HEK293 (cell line): ENCODE measurements around the gene CDK2.

Source experiments
- IKZF3 ChIP-seq: fragments of 450-650 bp; IDR thresholded peaks from 2 replicates; pipeline ENCODE4 v1.5.0; 2018; ENCODE audit warnings: missing biosample characterization, mild to moderate bottlenecking, missing genetic modification characterization, moderate library complexity
- KLF1 ChIP-seq: fragments of 450-650 bp; formaldehyde crosslinking; IDR thresholded peaks from 2 replicates; pipeline ENCODE4 v1.5.1; 2016; ENCODE audit warnings: missing biosample characterization, missing genetic modification characterization
- MZF1 ChIP-seq: fragments of 450-650 bp; formaldehyde crosslinking; IDR thresholded peaks from 2 replicates; pipeline ENCODE4 v1.5.1; 2017; ENCODE audit warnings: missing biosample characterization, missing genetic modification characterization, borderline replicate concordance
- SP3 ChIP-seq: fragments of 450-650 bp; formaldehyde crosslinking; IDR thresholded peaks from 2 replicates; pipeline ENCODE4 v1.5.1; 2016; ENCODE audit warnings: missing biosample characterization, missing genetic modification characterization
- TRIM28 ChIP-seq: IDR thresholded peaks from 2 replicates; pipeline ENCODE4 v1.6.1; 2011; ENCODE audit warnings: low read length, control low read depth, borderline replicate concordance
- ZNF121 ChIP-seq: fragments of 450-650 bp; formaldehyde crosslinking; IDR thresholded peaks from 2 replicates; pipeline ENCODE4 v1.5.1; 2016; ENCODE audit warnings: missing biosample characterization, missing genetic modification characterization
- ZNF155 ChIP-seq: fragments of 450-650 bp; formaldehyde crosslinking; IDR thresholded peaks from 2 replicates; pipeline ENCODE4 v1.5.1; 2016; ENCODE audit warnings: missing biosample characterization, missing genetic modification characterization
- ZNF2 ChIP-seq: fragments of 450-650 bp; formaldehyde crosslinking; IDR thresholded peaks from 2 replicates; pipeline ENCODE4 v1.5.1; 2016; ENCODE audit warnings: missing biosample characterization, missing genetic modification characterization
- ZNF202 ChIP-seq: fragments of 450-650 bp; formaldehyde crosslinking; IDR thresholded peaks from 2 replicates; pipeline ENCODE4 v1.5.1; 2016; ENCODE audit warnings: missing biosample characterization, missing genetic modification characterization, borderline replicate concordance
- ZNF23 ChIP-seq: fragments of 450-650 bp; formaldehyde crosslinking; IDR thresholded peaks from 2 replicates; pipeline ENCODE4 v1.5.1; 2016; ENCODE audit warnings: missing biosample characterization, missing genetic modification characterization, borderline replicate concordance
- ZNF394 ChIP-seq: fragments of 450-650 bp; formaldehyde crosslinking; IDR thresholded peaks from 2 replicates; pipeline ENCODE4 v1.5.1; 2016; ENCODE audit warnings: missing biosample characterization, missing genetic modification characterization, mild to moderate bottlenecking, moderate library complexity, borderline replicate concordance
- ZNF555 ChIP-seq: fragments of 450-650 bp; formaldehyde crosslinking; conservative IDR thresholded peaks from 2 replicates; pipeline ENCODE4 v1.5.1; 2017; ENCODE audit warnings: missing biosample characterization, mild to moderate bottlenecking, missing genetic modification characterization, inconsistent platforms
- ZNF560 ChIP-seq: fragments of 450-650 bp; formaldehyde crosslinking; IDR thresholded peaks from 2 replicates; pipeline ENCODE4 v1.5.1; 2017; ENCODE audit warnings: missing biosample characterization, missing genetic modification characterization, borderline replicate concordance
- ZNF626 ChIP-seq: fragments of 450-650 bp; sonication (Bioruptor Pico); formaldehyde crosslinking; IDR thresholded peaks from 2 replicates; pipeline ENCODE4 v1.5.1; 2018; ENCODE audit warnings: missing biosample characterization, missing genetic modification characterization, inconsistent platforms
- ZNF777 ChIP-seq: fragments of 450-650 bp; formaldehyde crosslinking; IDR thresholded peaks from 2 replicates; pipeline ENCODE4 v1.5.1; 2017; ENCODE audit warnings: missing biosample characterization, missing genetic modification characterization, borderline replicate concordance
- ZNF785 ChIP-seq: fragments of 450-650 bp; formaldehyde crosslinking; IDR thresholded peaks from 2 replicates; pipeline ENCODE4 v1.5.1; 2016; ENCODE audit warnings: missing biosample characterization, missing genetic modification characterization
- ZNF792 ChIP-seq: fragments of 450-650 bp; formaldehyde crosslinking; IDR thresholded peaks from 2 replicates; pipeline ENCODE4 v1.5.1; 2016; ENCODE audit warnings: missing biosample characterization, missing genetic modification characterization
- ZNF843 ChIP-seq: fragments of 450-650 bp; formaldehyde crosslinking; IDR thresholded peaks from 2 replicates; pipeline ENCODE4 v1.5.1; 2016; ENCODE audit warnings: missing biosample characterization, missing genetic modification characterization
- TF ChIP-seq, protein P1 (sequence below): IDR thresholded peaks from 2 replicates; pipeline ENCODE4 v1.6.1; 2011; ENCODE audit warnings: mild to moderate bottlenecking, low read depth, low read length, borderline replicate concordance
- TF ChIP-seq, protein P2 (sequence below): fragments of 450-650 bp; formaldehyde crosslinking; IDR thresholded peaks from 2 replicates; pipeline ENCODE4 v1.5.1; 2016; ENCODE audit warnings: missing biosample characterization, missing genetic modification characterization
- TF ChIP-seq, protein P3 (sequence below): fragments of 450-650 bp; formaldehyde crosslinking; IDR thresholded peaks from 2 replicates; pipeline ENCODE4 v1.5.1; 2016; ENCODE audit warnings: missing biosample characterization, missing genetic modification characterization
- TF ChIP-seq, protein P4 (sequence below): fragments of 450-650 bp; formaldehyde crosslinking; IDR thresholded peaks from 2 replicates; pipeline ENCODE4 v1.5.1; 2017; ENCODE audit warnings: missing biosample characterization, missing genetic modification characterization
- TF ChIP-seq, protein P5 (sequence below): fragments of 450-650 bp; formaldehyde crosslinking; conservative IDR thresholded peaks from 2 replicates; pipeline ENCODE4 v1.5.1; 2016; ENCODE audit warnings: low read depth, missing biosample characterization, missing genetic modification characterization
- TF ChIP-seq, protein P6 (sequence below): fragments of 450-650 bp; formaldehyde crosslinking; IDR thresholded peaks from 2 replicates; pipeline ENCODE4 v1.5.1; 2016; ENCODE audit warnings: missing biosample characterization, missing genetic modification characterization

CDK2 gene

DNA sequence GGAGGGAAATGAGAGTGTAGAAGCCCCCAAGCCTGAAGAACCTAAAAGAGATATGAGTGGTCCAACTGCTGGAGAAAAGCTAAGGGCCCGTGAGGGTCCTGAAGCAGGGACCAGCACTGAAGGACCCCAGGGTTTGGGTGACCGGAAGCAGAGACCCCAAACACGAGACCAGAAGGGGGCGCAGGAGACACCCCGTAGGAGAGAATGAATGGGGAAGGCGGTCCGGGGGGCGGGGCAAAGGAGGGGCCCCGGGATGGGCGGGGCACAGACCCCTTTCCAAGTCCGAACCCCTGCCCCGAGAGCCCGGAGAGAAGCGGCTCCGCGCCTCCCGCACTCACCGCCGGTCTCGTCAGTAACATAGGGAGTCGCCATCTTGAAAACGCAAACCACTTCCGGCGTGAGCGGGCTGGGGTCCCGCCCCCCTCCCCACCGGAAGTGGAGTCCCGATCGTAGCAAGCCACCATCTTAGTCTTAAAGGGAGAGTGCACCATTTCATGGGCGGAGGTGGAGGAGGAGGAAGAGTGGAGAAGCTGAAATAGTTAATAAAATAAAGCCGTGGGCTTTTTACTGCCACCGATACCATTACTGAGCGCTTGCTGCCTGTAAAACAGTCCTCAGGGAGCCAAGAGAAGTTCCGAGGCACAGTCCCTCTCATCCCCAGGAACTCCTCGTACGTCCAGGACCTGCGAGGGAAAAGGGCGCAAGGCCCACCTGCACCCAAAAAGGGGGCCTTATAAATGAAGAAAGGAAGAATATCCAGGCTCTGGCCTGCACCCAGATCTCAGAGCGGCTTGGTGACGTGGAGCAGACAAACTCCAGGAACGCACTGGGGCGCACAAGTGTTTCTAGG lies 39.7 kb upstream of the CDK2 start (continued):
- TF ChIP-seq ZNF555 (tag by site-specific recombination) (no peak), ZNF785 (tag by site-specific recombination) (no peak), TRIM28 (no peak), ZNF2 (tag by site-specific recombination) (peak; percentile 57; the same call in 1 of the 2 replicates), KLF1 (tag by site-specific recombination) (0 out of 2 replicates have a peak, but pooled peaks have one; percentile 21), SP3 (tag by site-specific recombination) (peak; percentile 96), ZNF560 (no peak), IKZF3 (tag by site-specific recombination) (no peak), ZNF23 (tag by site-specific recombination) (no peak), ZNF843 (peak; percentile 48; the same call in 1 of the 2 replicates), ZNF121 (peak; percentile 95), ZNF777 (tag by site-specific recombination) (no peak; the same call in 1 of the 2 replicates), ZNF394 (peak; percentile 76; the same call in 1 of the 2 replicates), ZNF792 (tag by site-specific recombination) (no peak), ZNF626 (no peak), ZNF202 (tag by site-specific recombination) (no peak), MZF1 (tag by site-specific recombination) (no peak), ZNF155 (tag by site-specific recombination) (no peak)
- TF ChIP-seq, protein P1, sequence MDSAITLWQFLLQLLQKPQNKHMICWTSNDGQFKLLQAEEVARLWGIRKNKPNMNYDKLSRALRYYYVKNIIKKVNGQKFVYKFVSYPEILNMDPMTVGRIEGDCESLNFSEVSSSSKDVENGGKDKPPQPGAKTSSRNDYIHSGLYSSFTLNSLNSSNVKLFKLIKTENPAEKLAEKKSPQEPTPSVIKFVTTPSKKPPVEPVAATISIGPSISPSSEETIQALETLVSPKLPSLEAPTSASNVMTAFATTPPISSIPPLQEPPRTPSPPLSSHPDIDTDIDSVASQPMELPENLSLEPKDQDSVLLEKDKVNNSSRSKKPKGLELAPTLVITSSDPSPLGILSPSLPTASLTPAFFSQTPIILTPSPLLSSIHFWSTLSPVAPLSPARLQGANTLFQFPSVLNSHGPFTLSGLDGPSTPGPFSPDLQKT, result peak; percentile 66; the same call in 1 of the 2 replicates
- TF ChIP-seq, protein P2, sequence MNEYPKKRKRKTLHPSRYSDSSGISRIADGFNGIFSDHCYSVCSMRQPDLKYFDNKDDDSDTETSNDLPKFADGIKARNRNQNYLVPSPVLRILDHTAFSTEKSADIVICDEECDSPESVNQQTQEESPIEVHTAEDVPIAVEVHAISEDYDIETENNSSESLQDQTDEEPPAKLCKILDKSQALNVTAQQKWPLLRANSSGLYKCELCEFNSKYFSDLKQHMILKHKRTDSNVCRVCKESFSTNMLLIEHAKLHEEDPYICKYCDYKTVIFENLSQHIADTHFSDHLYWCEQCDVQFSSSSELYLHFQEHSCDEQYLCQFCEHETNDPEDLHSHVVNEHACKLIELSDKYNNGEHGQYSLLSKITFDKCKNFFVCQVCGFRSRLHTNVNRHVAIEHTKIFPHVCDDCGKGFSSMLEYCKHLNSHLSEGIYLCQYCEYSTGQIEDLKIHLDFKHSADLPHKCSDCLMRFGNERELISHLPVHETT (tag by site-specific recombination), result peak; percentile 78
- TF ChIP-seq, protein P3, sequence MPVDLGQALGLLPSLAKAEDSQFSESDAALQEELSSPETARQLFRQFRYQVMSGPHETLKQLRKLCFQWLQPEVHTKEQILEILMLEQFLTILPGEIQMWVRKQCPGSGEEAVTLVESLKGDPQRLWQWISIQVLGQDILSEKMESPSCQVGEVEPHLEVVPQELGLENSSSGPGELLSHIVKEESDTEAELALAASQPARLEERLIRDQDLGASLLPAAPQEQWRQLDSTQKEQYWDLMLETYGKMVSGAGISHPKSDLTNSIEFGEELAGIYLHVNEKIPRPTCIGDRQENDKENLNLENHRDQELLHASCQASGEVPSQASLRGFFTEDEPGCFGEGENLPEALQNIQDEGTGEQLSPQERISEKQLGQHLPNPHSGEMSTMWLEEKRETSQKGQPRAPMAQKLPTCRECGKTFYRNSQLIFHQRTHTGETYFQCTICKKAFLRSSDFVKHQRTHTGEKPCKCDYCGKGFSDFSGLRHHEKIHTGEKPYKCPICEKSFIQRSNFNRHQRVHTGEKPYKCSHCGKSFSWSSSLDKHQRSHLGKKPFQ (tag by site-specific recombination), result no peak
- TF ChIP-seq, protein P4, sequence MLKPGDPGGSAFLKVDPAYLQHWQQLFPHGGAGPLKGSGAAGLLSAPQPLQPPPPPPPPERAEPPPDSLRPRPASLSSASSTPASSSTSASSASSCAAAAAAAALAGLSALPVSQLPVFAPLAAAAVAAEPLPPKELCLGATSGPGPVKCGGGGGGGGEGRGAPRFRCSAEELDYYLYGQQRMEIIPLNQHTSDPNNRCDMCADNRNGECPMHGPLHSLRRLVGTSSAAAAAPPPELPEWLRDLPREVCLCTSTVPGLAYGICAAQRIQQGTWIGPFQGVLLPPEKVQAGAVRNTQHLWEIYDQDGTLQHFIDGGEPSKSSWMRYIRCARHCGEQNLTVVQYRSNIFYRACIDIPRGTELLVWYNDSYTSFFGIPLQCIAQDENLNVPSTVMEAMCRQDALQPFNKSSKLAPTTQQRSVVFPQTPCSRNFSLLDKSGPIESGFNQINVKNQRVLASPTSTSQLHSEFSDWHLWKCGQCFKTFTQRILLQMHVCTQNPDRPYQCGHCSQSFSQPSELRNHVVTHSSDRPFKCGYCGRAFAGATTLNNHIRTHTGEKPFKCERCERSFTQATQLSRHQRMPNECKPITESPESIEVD, result no peak
- TF ChIP-seq, protein P5, sequence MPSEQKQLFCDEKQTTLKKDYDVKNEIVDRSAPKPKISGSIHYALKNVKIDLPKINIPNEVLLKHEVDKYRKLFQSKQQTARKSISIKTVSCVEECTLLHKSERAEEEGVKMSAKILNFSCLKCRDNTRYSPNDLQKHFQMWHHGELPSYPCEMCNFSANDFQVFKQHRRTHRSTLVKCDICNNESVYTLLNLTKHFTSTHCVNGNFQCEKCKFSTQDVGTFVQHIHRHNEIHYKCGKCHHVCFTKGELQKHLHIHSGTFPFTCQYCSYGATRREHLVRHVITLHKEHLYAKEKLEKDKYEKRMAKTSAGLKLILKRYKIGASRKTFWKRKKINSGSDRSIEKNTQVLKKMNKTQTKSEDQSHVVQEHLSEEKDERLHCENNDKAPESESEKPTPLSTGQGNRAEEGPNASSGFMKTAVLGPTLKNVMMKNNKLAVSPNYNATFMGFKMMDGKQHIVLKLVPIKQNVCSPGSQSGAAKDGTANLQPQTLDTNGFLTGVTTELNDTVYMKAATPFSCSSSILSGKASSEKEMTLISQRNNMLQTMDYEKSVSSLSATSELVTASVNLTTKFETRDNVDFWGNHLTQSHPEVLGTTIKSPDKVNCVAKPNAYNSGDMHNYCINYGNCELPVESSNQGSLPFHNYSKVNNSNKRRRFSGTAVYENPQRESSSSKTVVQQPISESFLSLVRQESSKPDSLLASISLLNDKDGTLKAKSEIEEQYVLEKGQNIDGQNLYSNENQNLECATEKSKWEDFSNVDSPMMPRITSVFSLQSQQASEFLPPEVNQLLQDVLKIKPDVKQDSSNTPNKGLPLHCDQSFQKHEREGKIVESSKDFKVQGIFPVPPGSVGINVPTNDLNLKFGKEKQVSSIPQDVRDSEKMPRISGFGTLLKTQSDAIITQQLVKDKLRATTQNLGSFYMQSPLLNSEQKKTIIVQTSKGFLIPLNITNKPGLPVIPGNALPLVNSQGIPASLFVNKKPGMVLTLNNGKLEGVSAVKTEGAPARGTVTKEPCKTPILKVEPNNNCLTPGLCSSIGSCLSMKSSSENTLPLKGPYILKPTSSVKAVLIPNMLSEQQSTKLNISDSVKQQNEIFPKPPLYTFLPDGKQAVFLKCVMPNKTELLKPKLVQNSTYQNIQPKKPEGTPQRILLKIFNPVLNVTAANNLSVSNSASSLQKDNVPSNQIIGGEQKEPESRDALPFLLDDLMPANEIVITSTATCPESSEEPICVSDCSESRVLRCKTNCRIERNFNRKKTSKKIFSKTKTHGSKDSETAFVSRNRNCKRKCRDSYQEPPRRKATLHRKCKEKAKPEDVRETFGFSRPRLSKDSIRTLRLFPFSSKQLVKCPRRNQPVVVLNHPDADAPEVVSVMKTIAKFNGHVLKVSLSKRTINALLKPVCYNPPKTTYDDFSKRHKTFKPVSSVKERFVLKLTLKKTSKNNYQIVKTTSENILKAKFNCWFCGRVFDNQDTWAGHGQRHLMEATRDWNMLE (tag by site-specific recombination), result peak; percentile 77
- TF ChIP-seq, protein P6, sequence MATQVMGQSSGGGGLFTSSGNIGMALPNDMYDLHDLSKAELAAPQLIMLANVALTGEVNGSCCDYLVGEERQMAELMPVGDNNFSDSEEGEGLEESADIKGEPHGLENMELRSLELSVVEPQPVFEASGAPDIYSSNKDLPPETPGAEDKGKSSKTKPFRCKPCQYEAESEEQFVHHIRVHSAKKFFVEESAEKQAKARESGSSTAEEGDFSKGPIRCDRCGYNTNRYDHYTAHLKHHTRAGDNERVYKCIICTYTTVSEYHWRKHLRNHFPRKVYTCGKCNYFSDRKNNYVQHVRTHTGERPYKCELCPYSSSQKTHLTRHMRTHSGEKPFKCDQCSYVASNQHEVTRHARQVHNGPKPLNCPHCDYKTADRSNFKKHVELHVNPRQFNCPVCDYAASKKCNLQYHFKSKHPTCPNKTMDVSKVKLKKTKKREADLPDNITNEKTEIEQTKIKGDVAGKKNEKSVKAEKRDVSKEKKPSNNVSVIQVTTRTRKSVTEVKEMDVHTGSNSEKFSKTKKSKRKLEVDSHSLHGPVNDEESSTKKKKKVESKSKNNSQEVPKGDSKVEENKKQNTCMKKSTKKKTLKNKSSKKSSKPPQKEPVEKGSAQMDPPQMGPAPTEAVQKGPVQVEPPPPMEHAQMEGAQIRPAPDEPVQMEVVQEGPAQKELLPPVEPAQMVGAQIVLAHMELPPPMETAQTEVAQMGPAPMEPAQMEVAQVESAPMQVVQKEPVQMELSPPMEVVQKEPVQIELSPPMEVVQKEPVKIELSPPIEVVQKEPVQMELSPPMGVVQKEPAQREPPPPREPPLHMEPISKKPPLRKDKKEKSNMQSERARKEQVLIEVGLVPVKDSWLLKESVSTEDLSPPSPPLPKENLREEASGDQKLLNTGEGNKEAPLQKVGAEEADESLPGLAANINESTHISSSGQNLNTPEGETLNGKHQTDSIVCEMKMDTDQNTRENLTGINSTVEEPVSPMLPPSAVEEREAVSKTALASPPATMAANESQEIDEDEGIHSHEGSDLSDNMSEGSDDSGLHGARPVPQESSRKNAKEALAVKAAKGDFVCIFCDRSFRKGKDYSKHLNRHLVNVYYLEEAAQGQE (tag by site-specific recombination), result no peak
